Nucleus accumbens (tissue), 56 donors: ENCODE results near the gene CAPN11.

Experiments used
- DNase-seq, 56 donors: peaks; one replicate each; lab custom pipeline; 2025; lab: John Stamatoyannopoulos, UW

The CAPN11 gene

GRCh38 chr6:44158770-44159228, at the start of gene CAPN11:
Gene CAPN11, plus strand, starts transcription at chr6:44158820. Its CDS starts 29 bp downstream, at chr6:44158849.
- DNase-seq: no peak

- DNase-seq: no peak
Observed at GRCh38 chr6:44109212-44109611, 49.4 kb upstream of the CAPN11 start.

DNA sequence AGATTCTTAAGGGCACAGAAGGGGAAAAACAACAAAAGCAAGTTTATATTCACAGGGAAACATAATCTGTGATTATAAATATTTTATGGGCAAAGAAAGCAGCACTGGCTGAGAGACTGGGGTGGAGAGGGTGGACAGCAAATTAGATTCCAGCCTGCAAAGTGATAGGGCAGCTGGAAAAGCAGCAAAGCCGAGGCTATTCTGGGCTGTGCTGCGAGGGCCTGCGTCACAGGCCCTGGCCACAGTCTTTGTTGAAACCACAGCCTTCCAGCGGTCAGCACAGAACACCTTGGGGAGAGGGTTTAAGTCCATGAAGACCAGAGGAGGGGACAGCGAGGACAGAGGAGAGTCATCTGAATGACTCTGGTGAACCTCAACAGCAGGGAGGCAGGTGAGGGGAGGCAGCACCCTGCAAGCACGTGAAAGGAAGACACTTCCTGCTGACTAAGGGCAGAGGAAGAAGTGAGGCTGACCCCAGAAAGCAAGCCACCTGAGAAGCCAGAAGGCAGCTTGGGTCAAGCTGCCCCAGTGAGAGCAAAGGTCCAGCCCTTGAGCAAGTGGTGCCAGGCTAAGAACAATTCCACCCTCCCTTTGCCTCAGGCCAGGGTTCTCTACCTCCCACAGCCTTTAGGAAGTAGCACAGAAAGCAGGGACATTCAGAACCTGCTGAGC, 48.5 kb upstream of the CAPN11 start:
- no peak for DNase-seq

DNA sequence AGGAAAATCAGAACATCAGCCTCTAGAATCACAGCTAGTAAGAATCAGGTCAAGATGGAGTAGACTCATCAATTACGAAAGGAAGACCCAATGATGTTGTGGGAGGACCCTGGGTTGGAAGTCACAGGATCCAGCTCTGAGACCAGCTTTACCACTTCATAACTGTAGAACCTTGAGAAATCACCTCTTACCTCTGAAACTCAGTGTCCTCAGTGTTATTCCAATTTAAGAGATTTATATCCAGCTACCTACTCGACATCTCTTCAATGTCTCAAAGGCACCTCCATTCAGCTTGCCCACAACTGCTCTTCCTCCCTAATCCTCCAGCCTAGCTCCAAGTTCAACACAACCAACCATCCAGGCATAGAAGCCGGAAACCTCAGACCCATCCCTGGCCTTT, 47.7 kb upstream of the CAPN11 start:
- no peak for DNase-seq

GRCh38 chr6:44111434-44112417, 46.9 kb upstream of the CAPN11 start:
- DNase-seq: no peak

- DNase-seq: no peak
Observed at GRCh38 chr6:44113414-44113813, 45.2 kb upstream of the CAPN11 start.

- no peak for DNase-seq
Observed at GRCh38 chr6:44115866-44116265, 42.8 kb upstream of the CAPN11 start.

GRCh38 chr6:44116641-44117382, 41.8 kb upstream of the CAPN11 start:
- DNase-seq: no peak

DNA sequence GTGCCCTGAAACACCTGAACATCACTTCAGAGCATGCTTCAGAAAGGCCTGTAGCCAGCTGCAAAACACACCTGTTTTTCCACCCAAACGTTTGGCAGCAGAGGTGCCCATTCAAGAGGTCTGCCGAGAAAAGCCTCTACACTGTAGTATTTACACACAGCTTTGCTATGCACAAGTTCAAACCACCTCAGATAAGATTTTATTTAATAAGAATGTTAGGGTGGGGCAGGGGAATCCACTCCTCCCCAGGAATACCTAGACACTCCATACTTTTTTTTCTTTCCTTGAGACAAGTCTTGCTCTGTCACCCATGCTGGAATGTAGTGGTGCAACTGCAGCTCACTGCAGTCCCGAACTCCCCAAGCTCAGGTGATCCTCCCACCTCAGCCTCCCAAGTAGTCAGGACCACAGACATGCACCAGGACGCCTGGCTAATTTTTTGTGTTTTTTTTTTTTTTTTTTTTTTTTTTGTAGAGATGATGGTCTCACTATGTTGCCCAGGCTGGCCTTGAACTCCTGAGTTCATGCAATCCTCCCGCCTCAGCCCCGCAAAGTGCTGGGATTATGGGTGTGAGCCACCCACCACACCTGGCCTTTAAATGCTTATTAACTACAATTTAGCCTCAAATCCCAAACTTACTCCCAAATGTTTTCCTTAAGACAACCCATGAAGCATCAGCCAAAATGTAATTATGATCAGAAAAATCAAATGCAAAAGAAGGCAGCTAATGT, 41.1 kb upstream of the CAPN11 start:
- no peak for DNase-seq

DNA sequence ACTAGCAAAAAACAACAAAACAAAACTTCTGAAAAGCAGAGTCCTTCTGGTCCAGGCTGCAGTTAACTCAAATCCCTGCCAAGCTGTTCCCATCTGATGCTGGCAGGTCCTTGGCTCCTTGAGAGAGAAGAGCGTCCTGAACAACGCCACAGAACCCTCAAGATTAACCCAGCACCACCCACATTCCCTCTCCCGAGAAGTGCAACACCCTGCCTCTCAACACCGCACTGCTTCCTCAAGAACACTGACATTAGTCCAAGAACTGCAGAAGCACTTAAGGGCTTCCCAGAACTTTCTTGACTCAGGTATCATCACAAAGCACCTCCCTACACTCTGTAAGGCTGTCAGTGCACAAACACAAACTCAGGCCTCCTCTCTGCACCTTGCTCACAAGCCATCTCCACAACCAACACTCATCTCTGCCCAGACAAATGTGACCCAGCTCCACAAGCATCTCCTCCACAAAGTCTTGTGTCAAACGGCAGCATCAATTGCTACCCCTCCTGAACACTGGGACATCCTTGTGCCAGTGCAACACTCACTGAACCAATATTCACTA, 38.8 kb upstream of the CAPN11 start:
- DNase-seq: peak in 3 of 56 donors; percentile 3 to 22 (median 22)

- no peak for DNase-seq
Observed at GRCh38 chr6:44120692-44121443, 37.8 kb upstream of the CAPN11 start.

GRCh38 chr6:44122801-44123200, 35.8 kb upstream of the CAPN11 start:
- no peak for DNase-seq

GRCh38 chr6:44123544-44123943, 35.1 kb upstream of the CAPN11 start:
- no peak for DNase-seq

GRCh38 chr6:44126320-44127149, 32.1 kb upstream of the CAPN11 start:
- DNase-seq: peak in 13 of 56 donors; percentile 28 to 71 (median 41)

DNA sequence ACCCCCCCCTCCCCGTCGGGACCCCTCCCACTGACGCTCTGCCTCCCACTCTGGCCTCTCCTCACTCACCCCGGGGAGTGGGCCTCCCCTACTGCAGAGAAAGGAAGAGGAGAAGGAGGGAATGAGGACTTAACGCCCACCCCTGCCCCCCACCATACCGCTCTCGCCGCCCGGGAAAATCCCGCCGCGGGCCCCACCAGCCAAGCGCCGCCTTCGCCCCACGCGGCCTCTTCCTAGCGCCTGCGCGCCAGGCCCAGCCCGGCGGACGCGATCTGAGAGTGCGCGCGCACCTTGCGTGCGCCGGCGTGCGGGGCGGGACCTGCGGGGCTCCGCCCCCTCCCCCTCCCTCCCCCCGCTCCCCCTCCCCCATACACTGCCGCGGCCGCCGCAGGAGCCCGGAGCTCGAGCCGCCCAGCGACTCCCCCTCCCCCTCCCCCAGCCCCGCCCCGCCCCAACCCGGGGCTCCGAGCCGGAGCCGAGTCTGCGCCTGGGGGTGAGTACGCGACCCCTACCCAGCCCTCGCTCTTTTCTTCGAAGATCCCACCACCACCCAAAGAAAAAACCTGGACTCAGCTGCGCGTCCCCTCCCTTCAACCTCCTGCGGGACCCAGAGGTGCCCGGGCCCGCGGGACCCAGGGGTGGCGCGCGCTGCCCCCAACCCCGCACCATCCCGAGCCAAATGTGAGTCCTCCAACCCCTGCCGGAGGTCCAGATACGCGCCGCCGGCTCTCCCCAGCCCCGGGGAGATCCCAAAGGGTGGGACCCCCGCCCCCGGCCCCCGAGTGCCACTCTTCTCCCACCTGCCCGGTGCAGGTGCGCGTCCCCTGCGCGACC, 31.2 kb upstream of the CAPN11 start, which contains the start of the genes MRPL14 and TMEM63B:
Gene MRPL14, minus strand, starts transcription at position 267 of the 834 bp plus-strand sequence. CDS start 10,841 bp downstream, outside the sequence.
Gene TMEM63B, plus strand, starts transcription at position 369 of the 834 bp plus-strand sequence. CDS start 7,031 bp downstream, outside the sequence.
- peak in 54 of 56 donors; percentile 39 to 92 (median 81) for DNase-seq

DNA sequence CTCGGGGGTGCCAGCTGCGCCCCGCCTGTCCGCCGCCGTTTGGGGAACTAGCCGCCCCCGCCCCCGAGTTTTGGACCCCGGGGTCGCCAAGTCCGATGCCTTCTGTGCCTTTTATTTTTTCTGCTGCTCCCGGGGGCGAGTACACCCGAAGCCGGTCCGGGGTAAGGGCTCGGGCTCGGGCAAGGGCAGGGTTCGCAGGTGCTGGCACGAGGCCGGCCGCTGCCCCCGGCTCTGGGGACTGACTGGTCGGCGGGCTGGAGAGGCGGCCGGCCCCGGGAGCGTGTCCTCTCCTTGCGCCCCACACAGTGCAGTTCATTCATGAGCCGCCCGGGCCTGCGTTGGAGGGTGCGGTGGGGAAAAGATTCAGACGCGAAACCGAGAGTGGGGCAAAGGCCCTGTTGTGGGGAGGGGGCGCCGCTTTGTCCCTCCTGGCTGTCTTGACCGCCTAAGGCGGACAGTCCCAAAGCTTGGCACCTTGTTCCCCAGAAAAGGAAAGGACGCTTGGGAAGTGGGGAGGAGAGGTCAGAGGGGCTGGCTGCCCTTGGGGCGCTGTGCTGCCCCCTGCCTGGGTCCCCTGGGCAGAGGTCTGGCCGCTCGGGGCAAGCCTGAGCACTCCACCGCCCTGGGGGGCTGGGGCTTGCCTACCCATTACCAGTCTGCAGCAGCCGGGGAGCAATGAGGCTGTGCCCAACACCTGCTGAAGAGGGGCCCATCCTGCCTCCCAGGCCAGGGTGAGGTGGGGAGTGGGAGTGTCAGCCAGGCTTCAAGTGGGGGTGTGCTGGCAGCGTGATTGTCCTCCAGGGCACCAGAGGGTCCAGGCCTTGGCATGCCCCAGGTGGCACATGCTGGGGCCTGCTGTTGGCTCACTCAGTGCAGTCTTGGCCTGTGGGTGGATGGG, 30.4 kb upstream of the CAPN11 start:
- peak in 25 of 56 donors; percentile 4 to 51 (median 25) for DNase-seq
